MM.1S (cell line): ENCODE measurements around the gene ARFGAP1.

ENCODE experiments used
- DNase-seq: peaks from one replicate; pipeline ENCODE4 v3.0.0-alpha.2; 2015
- H2AFZ ChIP-seq: fragments of 300-600 bp; sonication (generic); 2 replicates; pipeline ENCODE4 v1.6.0; 2016; ENCODE audit warnings: antibody characterized with exemption, low read length
- H3F3A ChIP-seq: fragments of 300-600 bp; sonication (generic); 2 replicates; pipeline ENCODE4 v1.6.1; 2016; ENCODE audit warnings: mild to moderate bottlenecking, antibody characterized with exemption, low read length, moderate library complexity, mixed read lengths; ENCODE audit not compliant: insufficient read depth
- H3K27ac ChIP-seq: fragments of 300-600 bp; sonication (generic); 2 replicates; pipeline ENCODE4 v1.5.1; 2016; ENCODE audit warnings: mild to moderate bottlenecking, low read length
- H3K27me3 ChIP-seq: fragments of 300-600 bp; sonication (generic); replicated peaks from 2 replicates; pipeline ENCODE4 v1.6.0; 2016; ENCODE audit warnings: low read length; ENCODE audit not compliant: insufficient read depth
- H3K36me3 ChIP-seq: fragments of 300-600 bp; sonication (generic); replicated peaks from 2 replicates; pipeline ENCODE4 v1.6.1; 2016; ENCODE audit warnings: mild to moderate bottlenecking, low read length, mixed read lengths; ENCODE audit not compliant: insufficient read depth
- H3K4me1 ChIP-seq: fragments of 300-600 bp; sonication (generic); 2 replicates; pipeline ENCODE4 v1.6.1; 2016; ENCODE audit warnings: low read length, mixed read lengths
- H3K4me2 ChIP-seq: fragments of 300-600 bp; sonication (generic); 2 replicates; pipeline ENCODE4 v1.6.0; 2016; ENCODE audit warnings: low read depth, low read length
- H3K4me3 ChIP-seq: fragments of 300-600 bp; sonication (generic); 2 replicates; pipeline ENCODE4 v1.5.1; 2016; ENCODE audit warnings: low read length, mixed read lengths
- H3K79me2 ChIP-seq: fragments of 300-600 bp; sonication (generic); 2 replicates; pipeline ENCODE4 v1.6.1; 2016; ENCODE audit warnings: mixed run types, low read length, mixed read lengths
- H3K9ac ChIP-seq: fragments of 300-600 bp; sonication (generic); 2 replicates; pipeline ENCODE4 v1.6.1; 2016; ENCODE audit warnings: low read length, mixed read lengths
- H3K9me2 ChIP-seq: fragments of 300-600 bp; sonication (generic); replicated peaks from 2 replicates; pipeline ENCODE4 v1.6.1; 2016; ENCODE audit warnings: mild to moderate bottlenecking, low read length, mixed read lengths; ENCODE audit not compliant: insufficient read depth
- H3K9me3 ChIP-seq: fragments of 300-600 bp; sonication (generic); replicated peaks from 2 replicates; pipeline ENCODE4 v1.6.1; 2016; ENCODE audit warnings: mild to moderate bottlenecking, low read length, mixed read lengths; ENCODE audit not compliant: insufficient read depth
- H4K20me1 ChIP-seq: fragments of 300-600 bp; sonication (generic); 2 replicates; pipeline ENCODE4 v1.6.1; 2016; ENCODE audit warnings: mild to moderate bottlenecking, low read length, moderate library complexity, mixed read lengths; ENCODE audit not compliant: insufficient read depth
- EZH2 ChIP-seq: fragments of 300-600 bp; sonication (generic); optimal IDR thresholded peaks from 2 replicates; pipeline ENCODE3; 2017; ENCODE audit warnings: low read depth, mild to moderate bottlenecking, antibody characterized with exemption, low read length, mixed read lengths
- EZH2phosphoT487 ChIP-seq: fragments of 300-600 bp; sonication (generic); IDR thresholded peaks from 2 replicates; pipeline ENCODE4 v1.6.1; 2018; ENCODE audit warnings: antibody characterized with exemption, low read length
- TF ChIP-seq, protein P1 (sequence below): fragments of 300-600 bp; sonication (generic); IDR thresholded peaks from 2 replicates; pipeline ENCODE4 v1.5.1; 2016; ENCODE audit warnings: antibody characterized with exemption, low read length, mixed read lengths

The ARFGAP1 gene

GRCh38 chr20:63292292-63292701, 19.7 kb downstream of the ARFGAP1 start:
- Histone ChIP-seq H4K20me1 (no peaks in the 10 kb centered on the region), H3K9me2 (no peaks in the 10 kb centered on the region), H3F3A (no peaks in the 10 kb centered on the region), H3K4me2 (no peak overlapping the region), H3K4me3 (no peak overlapping the region), H3K79me2 (no peaks in the 10 kb centered on the region), H3K27ac (no peak overlapping the region), H3K27me3 (peaks cover 54% of the 10 kb centered on the region), H3K9me3 (no peaks in the 10 kb centered on the region), H3K36me3 (no peaks in the 10 kb centered on the region), H2AFZ (no peak overlapping the region), H3K4me1 (no peaks in the 10 kb centered on the region), H3K9ac (no peak overlapping the region)
- DNase-seq = no peak
- no peak for TF ChIP-seq EZH2
- TF ChIP-seq EZH2phosphoT487 = no peak
- TF ChIP-seq, protein P1, sequence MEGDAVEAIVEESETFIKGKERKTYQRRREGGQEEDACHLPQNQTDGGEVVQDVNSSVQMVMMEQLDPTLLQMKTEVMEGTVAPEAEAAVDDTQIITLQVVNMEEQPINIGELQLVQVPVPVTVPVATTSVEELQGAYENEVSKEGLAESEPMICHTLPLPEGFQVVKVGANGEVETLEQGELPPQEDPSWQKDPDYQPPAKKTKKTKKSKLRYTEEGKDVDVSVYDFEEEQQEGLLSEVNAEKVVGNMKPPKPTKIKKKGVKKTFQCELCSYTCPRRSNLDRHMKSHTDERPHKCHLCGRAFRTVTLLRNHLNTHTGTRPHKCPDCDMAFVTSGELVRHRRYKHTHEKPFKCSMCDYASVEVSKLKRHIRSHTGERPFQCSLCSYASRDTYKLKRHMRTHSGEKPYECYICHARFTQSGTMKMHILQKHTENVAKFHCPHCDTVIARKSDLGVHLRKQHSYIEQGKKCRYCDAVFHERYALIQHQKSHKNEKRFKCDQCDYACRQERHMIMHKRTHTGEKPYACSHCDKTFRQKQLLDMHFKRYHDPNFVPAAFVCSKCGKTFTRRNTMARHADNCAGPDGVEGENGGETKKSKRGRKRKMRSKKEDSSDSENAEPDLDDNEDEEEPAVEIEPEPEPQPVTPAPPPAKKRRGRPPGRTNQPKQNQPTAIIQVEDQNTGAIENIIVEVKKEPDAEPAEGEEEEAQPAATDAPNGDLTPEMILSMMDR = no peak

GRCh38 chr20:63292904-63293303, 20.3 kb downstream of the ARFGAP1 start, which contains the start of gene COL20A1:
TSS of gene COL20A1 (plus strand) at chr20:63293186. CDS start at chr20:63295108, 1,922 bp downstream.
- no peak within 1 kb of the TSS for H2AFZ ChIP-seq
- TF ChIP-seq, protein P1 = no peak
- TF ChIP-seq EZH2 = no peak
- no peak for TF ChIP-seq EZH2phosphoT487
- peaks cover 60% of the 10 kb centered on the region for H3K27me3 ChIP-seq
- no peak for DNase-seq
- H3K4me1 ChIP-seq = no peaks in the 10 kb centered on the region
- no peak within 1 kb of the TSS for H3K27ac ChIP-seq
- no peaks in the 10 kb centered on the region for H4K20me1 ChIP-seq
- no peaks in the 10 kb centered on the region for H3K9me2 ChIP-seq
- no peaks in the 10 kb centered on the region for H3K9me3 ChIP-seq
- H3K79me2 ChIP-seq = no peaks in the 10 kb centered on the region
- no peak within 1 kb of the TSS for H3K9ac ChIP-seq
- H3K36me3 ChIP-seq = no peaks in the 10 kb centered on the region
- no peak within 1 kb of the TSS for H3K4me3 ChIP-seq
- no peak within 1 kb of the TSS for H3K4me2 ChIP-seq
- no peaks in the 10 kb centered on the region for H3F3A ChIP-seq

DNA sequence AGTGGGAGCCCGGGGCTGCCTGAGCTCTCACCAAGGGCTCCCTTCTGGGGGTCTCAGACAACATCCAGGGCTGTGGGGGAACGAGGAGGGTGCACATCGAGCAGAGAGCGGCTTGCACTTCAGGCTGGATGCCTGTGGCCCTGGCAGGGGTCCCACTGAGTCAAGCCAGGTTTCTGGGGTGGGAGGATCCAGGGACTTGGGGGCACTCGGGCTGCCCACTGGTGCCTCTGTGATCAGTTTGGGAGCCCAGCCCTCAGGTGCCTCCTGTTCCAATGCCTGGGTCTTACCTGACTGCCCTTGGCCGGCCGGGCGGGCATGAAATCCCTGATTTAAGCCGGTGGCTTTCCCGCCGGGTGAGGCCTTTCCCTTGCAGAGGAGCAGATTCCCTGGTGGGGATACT, 20.8 kb downstream of the ARFGAP1 start:
- H3K4me2 ChIP-seq = no peak overlapping the region
- no peaks in the 10 kb centered on the region for H3K4me1 ChIP-seq
- no peak overlapping the region for H3K27ac ChIP-seq
- H3K4me3 ChIP-seq = no peak overlapping the region
- no peaks in the 10 kb centered on the region for H3K9me2 ChIP-seq
- H3K27me3 ChIP-seq = peaks cover 65% of the 10 kb centered on the region
- no peaks in the 10 kb centered on the region for H3K36me3 ChIP-seq
- no peaks in the 10 kb centered on the region for H3F3A ChIP-seq
- TF ChIP-seq EZH2phosphoT487 (no peak), EZH2 (no peak)
- TF ChIP-seq, protein P1 = no peak
- H3K9me3 ChIP-seq = no peaks in the 10 kb centered on the region
- no peaks in the 10 kb centered on the region for H3K79me2 ChIP-seq
- H2AFZ ChIP-seq = no peak overlapping the region
- no peak for DNase-seq
- no peak overlapping the region for H3K9ac ChIP-seq
- no peaks in the 10 kb centered on the region for H4K20me1 ChIP-seq
